ENCODE data around the gene RAB22A.

DNA sequence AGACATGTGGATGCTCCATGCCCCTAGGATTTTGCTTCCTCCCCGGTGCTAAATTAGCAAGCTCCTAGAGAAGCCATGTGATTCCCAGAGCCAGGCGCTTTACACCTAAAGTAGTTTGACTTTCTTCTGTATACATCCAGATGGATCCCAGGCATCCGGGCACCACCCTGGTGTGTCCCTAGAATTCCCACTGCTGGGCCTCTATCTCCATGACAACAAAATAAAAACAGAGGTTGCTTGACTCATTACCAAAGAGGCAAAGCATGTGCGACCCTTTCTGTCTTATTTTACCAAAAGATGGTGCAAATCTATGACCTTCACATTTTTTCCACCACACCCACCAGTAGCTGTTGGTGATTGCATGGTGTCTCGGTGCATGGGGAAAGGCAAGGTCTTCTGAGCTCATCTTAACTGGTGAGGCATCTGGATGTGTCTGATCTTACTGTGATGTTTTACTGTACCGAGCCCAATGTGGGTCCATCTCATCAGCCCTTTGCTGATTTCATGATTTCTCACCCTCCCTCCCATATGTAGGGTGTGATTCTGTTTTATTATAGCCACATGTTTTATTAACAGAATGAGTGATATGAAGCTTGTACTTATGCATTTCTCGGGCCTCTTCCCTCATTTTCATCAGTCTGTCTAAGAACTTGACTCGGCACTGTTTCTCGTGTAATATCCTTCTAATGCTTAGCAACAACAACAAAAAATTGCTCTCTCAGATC, 52.1 kb downstream of the RAB22A start:
- TF ChIP-seq, protein P1, sequence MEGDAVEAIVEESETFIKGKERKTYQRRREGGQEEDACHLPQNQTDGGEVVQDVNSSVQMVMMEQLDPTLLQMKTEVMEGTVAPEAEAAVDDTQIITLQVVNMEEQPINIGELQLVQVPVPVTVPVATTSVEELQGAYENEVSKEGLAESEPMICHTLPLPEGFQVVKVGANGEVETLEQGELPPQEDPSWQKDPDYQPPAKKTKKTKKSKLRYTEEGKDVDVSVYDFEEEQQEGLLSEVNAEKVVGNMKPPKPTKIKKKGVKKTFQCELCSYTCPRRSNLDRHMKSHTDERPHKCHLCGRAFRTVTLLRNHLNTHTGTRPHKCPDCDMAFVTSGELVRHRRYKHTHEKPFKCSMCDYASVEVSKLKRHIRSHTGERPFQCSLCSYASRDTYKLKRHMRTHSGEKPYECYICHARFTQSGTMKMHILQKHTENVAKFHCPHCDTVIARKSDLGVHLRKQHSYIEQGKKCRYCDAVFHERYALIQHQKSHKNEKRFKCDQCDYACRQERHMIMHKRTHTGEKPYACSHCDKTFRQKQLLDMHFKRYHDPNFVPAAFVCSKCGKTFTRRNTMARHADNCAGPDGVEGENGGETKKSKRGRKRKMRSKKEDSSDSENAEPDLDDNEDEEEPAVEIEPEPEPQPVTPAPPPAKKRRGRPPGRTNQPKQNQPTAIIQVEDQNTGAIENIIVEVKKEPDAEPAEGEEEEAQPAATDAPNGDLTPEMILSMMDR (IDR thresholded peaks at IDR 0.05) = no peak
- TF ChIP-seq POLR2A (IDR thresholded peaks at IDR 0.05) = no peak
